NCI-H1930 (cell line): ENCODE measurements around the gene FOSB.
"Not testable (repeated sequence)": the region's sequence is repeated elsewhere in the genome, so short reads cannot be mapped to it uniquely, and the experiment has no call there.

ENCODE experiments used
- DNase-seq, 2 experiments: peaks; one replicate each; lab custom pipeline; 2025; lab: John Stamatoyannopoulos, UW

FOSB gene

DNA sequence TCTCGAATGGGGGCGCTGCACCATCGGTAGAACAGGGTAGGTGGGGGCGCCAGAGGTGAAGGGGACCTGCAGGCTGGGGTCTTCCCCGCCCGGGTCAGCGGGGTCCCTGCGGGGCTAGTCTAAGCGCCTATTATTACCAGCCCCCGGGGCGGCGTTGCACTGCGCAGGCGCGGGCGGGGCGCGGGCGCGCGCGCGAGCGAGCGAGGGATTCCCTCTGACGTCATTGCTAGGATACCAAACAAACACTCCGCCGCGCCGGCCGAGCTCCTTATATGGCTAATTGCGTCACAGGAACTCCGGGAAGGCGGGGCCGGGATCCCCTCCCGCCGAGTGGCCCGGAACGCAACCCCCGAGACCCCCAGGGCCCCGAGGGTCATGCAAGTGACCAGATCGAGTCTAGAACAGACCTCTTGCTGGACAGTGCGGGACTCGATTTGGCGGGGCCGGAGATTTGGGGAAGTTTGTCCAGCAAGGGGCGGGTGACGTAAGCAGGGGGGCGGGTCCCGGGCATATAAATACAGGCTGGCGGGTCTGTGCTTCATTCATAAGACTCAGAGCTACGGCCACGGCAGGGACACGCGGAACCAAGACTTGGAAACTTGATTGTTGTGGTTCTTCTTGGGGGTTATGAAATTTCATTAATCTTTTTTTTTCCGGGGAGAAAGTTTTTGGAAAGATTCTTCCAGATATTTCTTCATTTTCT, at the start of gene FOSB:
Gene FOSB, plus strand, starts transcription at position 541 of the 703 bp plus-strand sequence. CDS start 591 bp downstream, outside the sequence.
- peak; percentile 93 to 97 for DNase-seq

DNA sequence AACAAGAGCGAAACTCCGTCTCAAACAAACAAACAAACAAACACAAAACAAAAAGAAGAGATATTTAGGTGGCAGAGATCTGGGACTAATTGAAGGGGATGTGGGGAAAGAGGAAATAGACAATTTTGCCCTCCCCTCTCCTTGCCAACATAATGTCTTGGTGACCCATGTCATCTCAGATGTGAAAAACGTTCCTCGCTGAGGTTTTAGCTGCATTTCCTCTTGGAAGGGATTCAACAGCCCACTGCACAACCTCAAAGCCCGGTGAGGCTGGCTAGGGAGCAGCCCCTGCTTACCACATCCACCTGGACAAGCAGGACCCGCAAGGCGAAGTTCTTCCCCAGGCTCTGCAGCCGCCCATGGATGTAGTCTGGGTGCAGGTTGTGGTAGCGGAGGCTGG, 49.0 kb upstream of the FOSB start:
- DNase-seq, result no peak

- DNase-seq, result no peak
Measured at GRCh38 chr19:45419396-45419795, 48.4 kb upstream of the FOSB start.

GRCh38 chr19:45419895-45420294, 47.9 kb upstream of the FOSB start:
- DNase-seq, result no peak

- no peak for DNase-seq
Measured at GRCh38 chr19:45420356-45420755, 47.4 kb upstream of the FOSB start.

GRCh38 chr19:45420871-45421270, 46.9 kb upstream of the FOSB start:
- no peak for DNase-seq

GRCh38 chr19:45421947-45422498, 45.8 kb upstream of the FOSB start:
- DNase-seq, result no peak

DNA sequence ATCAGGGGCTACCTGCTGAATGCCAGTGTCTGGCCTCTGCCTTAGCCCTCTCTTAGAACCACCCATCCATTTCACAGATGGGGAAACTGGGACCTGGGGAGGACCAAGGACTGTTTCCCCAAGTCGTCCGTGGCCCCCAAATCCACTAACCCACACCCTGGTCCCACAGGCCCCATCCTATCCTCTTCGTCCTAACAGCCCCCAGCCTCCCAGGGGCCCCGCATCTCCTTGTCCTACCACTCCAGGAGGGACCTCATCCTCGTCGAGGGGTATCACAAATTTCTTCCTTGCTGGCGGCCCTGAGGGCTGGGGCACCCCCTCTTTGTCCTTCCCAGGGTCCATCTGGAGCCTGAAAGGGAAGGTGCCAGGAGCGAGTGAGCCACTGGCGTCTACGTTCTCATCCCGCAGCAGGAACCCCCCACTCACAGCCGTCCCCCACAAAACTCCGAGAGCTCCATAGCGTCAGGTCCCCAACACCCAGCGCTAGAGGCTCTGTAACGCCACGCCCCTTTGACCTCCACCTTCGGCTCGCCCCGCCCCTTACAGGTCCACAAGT, 44.7 kb upstream of the FOSB start:
- DNase-seq, result no peak

GRCh38 chr19:45423589-45424190, 44.1 kb upstream of the FOSB start, which contains the start of gene ERCC1:
ERCC1 (minus strand) TSS chr19:45423917; CDS start chr19:45423374, 543 bp downstream.
- DNase-seq, result peak; percentile 97 to 99

GRCh38 chr19:45424191-45425058, 43.4 kb upstream of the FOSB start:
- no peak for DNase-seq

GRCh38 chr19:45428384-45429231, 39.2 kb upstream of the FOSB start:
- peak; percentile 25 to 70 for DNase-seq

DNA sequence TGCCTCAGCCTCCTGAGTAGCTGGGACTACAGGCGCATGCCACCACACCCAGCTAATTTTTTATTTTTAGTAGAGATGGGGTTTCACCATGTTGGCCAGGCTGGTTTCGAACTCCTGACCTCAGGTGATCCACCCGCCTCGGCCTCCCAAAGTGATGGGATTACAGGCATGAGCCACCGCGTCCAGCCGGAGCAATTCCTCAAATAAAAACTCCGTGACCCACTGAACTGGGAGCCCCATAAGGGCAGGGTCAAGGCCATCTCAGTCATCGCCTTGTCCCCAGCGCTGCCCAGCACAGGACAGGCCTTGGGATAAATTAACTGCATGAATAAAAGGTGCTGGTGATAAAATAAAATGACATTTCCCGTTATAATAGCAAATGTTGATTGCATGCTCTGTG, 37.9 kb upstream of the FOSB start:
- not testable (repeated sequence) for DNase-seq

GRCh38 chr19:45431008-45431407, 36.8 kb upstream of the FOSB start:
- DNase-seq, result not testable (repeated sequence)

DNA sequence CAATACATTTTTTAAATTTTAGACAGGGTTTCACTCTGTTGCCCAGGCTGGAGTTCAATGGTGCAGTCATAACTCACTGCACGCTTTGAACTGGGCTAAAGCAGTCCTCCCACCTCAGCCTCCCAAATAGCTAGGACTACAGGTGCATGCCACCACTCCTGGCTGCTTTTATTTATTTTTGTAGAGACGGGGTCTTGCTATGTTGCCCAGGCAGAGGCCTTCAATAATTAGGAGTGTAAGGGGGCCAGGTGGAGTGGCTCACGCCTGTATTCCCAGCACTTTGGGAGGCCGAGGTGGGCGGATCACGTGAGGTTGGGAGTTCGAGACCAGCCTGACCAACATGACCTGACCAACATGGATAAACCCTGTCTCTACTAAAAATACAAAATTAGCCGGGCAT, 35.3 kb upstream of the FOSB start:
- DNase-seq, result not testable (repeated sequence)

DNA sequence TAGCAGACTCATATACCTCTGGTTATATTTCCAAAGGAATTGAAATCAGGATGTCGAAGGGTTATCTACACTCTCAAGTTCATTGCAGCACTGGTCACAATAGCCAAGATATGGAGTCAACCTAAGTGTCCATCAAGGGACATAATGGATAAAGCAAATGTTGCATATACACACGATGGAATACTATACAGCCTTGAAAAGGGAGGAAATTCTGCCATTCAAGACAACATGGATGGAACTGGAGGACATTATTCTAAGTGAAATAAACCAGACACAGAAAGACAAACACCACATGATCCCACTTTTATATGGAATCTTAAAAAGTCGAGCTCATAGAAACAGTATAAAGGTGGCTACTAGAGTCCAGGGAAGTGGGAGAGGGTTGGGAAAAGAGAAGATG, 30.5 kb upstream of the FOSB start:
- DNase-seq, result no peak

DNA sequence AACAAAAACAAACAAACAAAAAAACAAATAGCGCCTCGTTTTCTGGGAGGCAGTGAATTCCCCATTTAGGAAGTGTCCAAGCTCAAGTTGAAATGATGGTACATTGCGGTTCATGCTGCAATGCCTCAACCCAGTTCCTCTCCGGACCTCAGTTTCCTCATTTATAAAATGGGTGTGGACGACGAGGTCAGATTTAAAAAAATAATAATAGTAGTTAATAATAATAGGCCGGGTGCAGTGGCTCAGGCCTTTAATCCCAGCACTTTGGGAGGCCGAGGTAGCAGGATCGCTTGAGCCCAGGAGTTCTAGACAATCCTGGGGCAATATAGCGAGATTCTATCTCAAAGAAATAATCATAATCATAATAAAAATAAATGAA, 28.6 kb upstream of the FOSB start:
- DNase-seq, result no peak

- DNase-seq, result peak; percentile 50 to 73
Measured at GRCh38 chr19:45439569-45440258, 28.1 kb upstream of the FOSB start.

DNA sequence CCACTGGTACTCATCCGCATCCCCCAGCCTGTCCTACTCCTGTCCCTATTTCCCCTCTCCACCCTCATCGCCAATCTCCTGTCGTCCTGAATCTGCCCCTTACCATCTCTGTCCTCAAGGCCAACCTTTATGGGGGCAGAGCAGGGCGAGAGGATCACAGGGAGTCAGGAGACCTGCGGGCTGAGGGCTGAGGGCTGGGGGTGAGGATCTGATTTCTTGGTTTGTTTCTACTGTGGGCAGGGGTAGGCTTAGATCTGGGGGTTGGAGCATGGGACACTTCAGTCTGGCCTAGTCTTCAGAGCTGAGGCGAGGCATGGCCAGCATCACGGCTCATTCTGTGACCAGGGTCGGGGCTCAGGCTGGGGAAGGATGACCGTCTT, 27.5 kb upstream of the FOSB start:
- no peak for DNase-seq

- peak in 1 of 2 experiments; percentile 42 for DNase-seq
Measured at GRCh38 chr19:45440873-45441654, 26.7 kb upstream of the FOSB start.

GRCh38 chr19:45442408-45442777, 25.4 kb upstream of the FOSB start:
- no peak for DNase-seq
